Measurements from ENCODE around the gene KLF3.

KLF3 gene

DNA sequence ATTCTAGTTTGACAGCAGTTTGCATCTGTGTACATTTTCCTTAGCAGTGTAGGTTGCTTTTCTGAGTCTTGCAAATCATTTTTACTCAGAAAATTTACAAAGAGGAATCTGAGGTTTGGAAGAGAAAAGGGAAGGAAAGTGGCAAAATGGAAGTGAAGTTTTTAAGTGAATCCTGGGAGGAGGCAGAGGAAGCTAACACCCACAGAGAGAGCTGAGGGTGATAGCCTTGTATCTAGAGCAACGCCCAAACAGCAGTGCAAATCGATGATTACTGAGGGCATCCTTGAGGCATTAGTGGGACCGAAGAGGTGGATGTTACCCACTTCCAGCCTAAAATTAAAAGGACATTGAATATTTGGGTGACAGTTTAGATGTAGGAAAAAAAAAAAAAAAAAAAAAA lies 31.8 kb downstream of the KLF3 start:
- H3K4me3 ChIP-seq (ENCODE audit: low read length): no peak overlapping the region
- DNase-seq (ENCODE audit: low read depth, low spot score): no peak
- no peaks in the 10 kb centered on the region for H3K27me3 ChIP-seq (ENCODE audit: control insufficient read depth, insufficient read depth, low read length)
- no peak overlapping the region for H3K27ac ChIP-seq (ENCODE audit: low read length)
- no peaks in the 10 kb centered on the region for H3K9me3 ChIP-seq (ENCODE audit: control insufficient read depth, insufficient read depth, low read length)
- WGBS (ENCODE audit: insufficient coverage, insufficient read length): no CpG with 5 or more reads among the region's 3 CpGs
- no peaks in the 10 kb centered on the region for H3K4me1 ChIP-seq (ENCODE audit: control insufficient read depth, insufficient read depth, low read length)
- H3K36me3 ChIP-seq (ENCODE audit: control insufficient read depth, insufficient read depth, low read length): peaks cover 4% of the 10 kb centered on the region; the same call in 1 of the 2 replicates

DNA sequence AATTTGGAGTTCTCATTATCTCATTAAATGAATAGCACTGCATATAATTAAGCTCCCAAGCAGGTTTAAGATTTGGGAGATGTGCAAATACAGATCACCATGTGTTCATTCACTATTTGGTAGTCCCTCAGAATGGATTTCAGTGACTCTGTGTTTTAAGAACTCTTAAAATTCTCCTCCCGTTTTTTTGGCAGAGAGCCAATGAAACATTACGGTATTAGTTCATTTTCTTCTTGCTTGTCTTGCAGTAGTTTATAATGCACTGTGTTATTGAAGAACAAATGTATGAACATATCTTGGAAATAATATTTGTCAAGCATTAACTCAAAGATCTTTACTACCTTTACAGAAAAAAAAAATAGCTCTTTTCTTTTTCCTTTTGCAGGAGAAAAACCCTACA lies 32.7 kb downstream of the KLF3 start:
- peaks cover 4% of the 10 kb centered on the region; the same call in 1 of the 2 replicates for H3K36me3 ChIP-seq (ENCODE audit: control insufficient read depth, insufficient read depth, low read length)
- H3K4me3 ChIP-seq (ENCODE audit: low read length): no peak overlapping the region
- H3K27me3 ChIP-seq (ENCODE audit: control insufficient read depth, insufficient read depth, low read length): no peaks in the 10 kb centered on the region
- no peaks in the 10 kb centered on the region for H3K9me3 ChIP-seq (ENCODE audit: control insufficient read depth, insufficient read depth, low read length)
- no peak for DNase-seq (ENCODE audit: low read depth, low spot score)
- no CpG with 5 or more reads among the region's 2 CpGs for WGBS (ENCODE audit: insufficient coverage, insufficient read length)
- H3K4me1 ChIP-seq (ENCODE audit: control insufficient read depth, insufficient read depth, low read length): no peaks in the 10 kb centered on the region
- no peak overlapping the region for H3K27ac ChIP-seq (ENCODE audit: low read length)

DNA sequence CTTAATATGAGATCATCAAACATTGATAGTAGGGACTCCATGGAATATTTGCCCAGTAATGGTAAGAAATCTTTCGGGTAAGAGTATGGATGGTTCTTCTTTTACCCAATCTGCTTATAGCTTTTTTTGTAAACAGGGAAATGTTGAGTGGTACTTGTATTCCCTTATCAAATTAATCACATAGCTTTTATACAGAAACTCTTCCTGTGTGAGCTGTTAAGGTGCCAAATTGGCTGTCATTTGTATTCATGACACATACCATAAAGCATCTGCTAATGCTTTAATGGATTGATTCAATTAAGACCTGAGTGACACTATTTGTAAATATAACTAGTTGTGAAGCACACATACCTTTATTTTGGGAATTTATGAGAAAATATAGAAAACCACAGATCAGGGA lies 34.2 kb downstream of the KLF3 start:
- H3K9me3 ChIP-seq (ENCODE audit: control insufficient read depth, insufficient read depth, low read length): no peaks in the 10 kb centered on the region
- H3K27ac ChIP-seq (ENCODE audit: low read length): no peak overlapping the region
- no peak for DNase-seq (ENCODE audit: low read depth, low spot score)
- WGBS (ENCODE audit: insufficient coverage, insufficient read length): no CpG with 5 or more reads among the region's 1 CpG
- peaks cover 4% of the 10 kb centered on the region; the same call in 1 of the 2 replicates for H3K36me3 ChIP-seq (ENCODE audit: control insufficient read depth, insufficient read depth, low read length)
- no peak overlapping the region for H3K4me3 ChIP-seq (ENCODE audit: low read length)
- no peaks in the 10 kb centered on the region for H3K4me1 ChIP-seq (ENCODE audit: control insufficient read depth, insufficient read depth, low read length)
- no peaks in the 10 kb centered on the region for H3K27me3 ChIP-seq (ENCODE audit: control insufficient read depth, insufficient read depth, low read length)

DNA sequence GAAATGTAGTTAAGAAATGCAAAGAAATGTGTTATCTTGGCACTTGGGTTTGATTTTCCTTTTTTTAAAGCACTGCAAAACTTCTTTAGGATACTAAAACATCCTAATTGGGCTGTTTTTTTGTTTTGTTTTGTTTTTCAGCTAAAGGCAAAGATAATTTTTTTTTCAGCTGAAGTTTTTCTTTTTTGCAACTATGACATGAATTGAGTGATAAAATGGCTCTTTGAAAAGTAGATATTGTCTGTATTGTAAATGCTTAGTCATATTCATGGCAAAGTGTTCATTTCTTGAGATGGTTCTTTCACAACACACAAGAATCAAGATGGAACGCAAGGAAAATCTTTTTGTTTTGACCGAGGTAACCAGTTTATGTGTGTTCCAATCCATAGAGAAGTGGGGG lies 35.1 kb downstream of the KLF3 start:
- no peak for DNase-seq (ENCODE audit: low read depth, low spot score)
- H3K9me3 ChIP-seq (ENCODE audit: control insufficient read depth, insufficient read depth, low read length): no peaks in the 10 kb centered on the region
- no CpG with 5 or more reads among the region's 2 CpGs for WGBS (ENCODE audit: insufficient coverage, insufficient read length)

DNA sequence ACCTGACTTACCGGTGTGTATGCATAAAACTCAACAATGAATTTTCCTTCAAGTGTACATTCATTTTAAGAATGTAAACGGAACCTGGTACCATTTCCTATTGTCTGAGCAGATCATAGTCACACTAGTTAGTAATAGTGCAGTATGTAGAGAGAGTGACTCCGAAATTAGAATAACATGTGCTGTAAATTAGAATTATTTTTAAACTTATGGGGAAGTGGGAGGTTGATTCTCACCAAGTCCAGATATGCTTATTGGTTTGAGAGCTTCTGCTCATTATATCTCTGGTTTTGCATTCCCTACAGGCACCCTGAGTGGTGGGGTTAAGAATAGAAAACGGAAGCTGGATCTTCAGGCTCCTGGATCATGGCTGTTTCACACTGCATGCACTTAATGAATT lies 39.6 kb downstream of the KLF3 start:
- H3K36me3 ChIP-seq (ENCODE audit: control insufficient read depth, insufficient read depth, low read length): no peaks in the 10 kb centered on the region
- no peaks in the 10 kb centered on the region for H3K9me3 ChIP-seq (ENCODE audit: control insufficient read depth, insufficient read depth, low read length)
- no CpG with 5 or more reads among the region's 4 CpGs for WGBS (ENCODE audit: insufficient coverage, insufficient read length)
- H3K27ac ChIP-seq (ENCODE audit: low read length): no peak overlapping the region
- no peak for DNase-seq (ENCODE audit: low read depth, low spot score)
- H3K4me1 ChIP-seq (ENCODE audit: control insufficient read depth, insufficient read depth, low read length): no peaks in the 10 kb centered on the region
- no peaks in the 10 kb centered on the region for H3K27me3 ChIP-seq (ENCODE audit: control insufficient read depth, insufficient read depth, low read length)
- no peak overlapping the region for H3K4me3 ChIP-seq (ENCODE audit: low read length)

More for the DNA sequence above, 35.1 kb downstream of the KLF3 start:
- Histone ChIP-seq H3K4me3 (ENCODE audit: low read length) (no peak overlapping the region), H3K27ac (ENCODE audit: low read length) (no peak overlapping the region), H3K27me3 (ENCODE audit: control insufficient read depth, insufficient read depth, low read length) (no peaks in the 10 kb centered on the region), H3K4me1 (ENCODE audit: control insufficient read depth, insufficient read depth, low read length) (no peaks in the 10 kb centered on the region), H3K36me3 (ENCODE audit: control insufficient read depth, insufficient read depth, low read length) (peaks cover 4% of the 10 kb centered on the region; the same call in 1 of the 2 replicates)

DNA sequence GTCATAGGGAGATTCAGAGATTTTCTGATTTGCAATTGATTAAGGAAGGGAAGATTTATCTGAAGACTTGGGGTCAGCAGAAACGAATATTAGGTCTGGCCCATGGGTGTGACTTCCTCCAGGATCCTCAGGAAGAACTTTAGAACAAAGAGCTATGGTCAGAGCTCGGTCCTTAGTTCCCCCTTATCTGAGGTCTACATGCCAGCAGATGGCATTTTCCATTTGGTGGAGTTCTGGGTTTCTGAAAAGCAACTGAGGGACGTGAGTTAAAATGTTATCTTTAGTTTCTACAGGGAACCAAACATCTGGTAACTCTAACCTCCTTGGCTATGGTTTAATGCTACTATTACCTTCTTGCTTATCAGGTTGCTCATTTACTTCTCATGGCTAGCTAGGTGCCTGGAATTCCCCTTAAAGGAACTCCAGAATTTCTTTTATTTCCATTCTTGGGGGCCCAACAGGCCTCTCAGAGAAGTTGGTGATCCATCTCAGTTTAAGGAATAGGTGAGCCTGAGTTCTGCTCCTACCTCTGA lies 40.7 kb downstream of the KLF3 start:
- Histone ChIP-seq H3K4me1 (ENCODE audit: control insufficient read depth, insufficient read depth, low read length) (no peaks in the 10 kb centered on the region), H3K4me3 (ENCODE audit: low read length) (no peak overlapping the region), H3K27me3 (ENCODE audit: control insufficient read depth, insufficient read depth, low read length) (no peaks in the 10 kb centered on the region), H3K36me3 (ENCODE audit: control insufficient read depth, insufficient read depth, low read length) (no peaks in the 10 kb centered on the region), H3K9me3 (ENCODE audit: control insufficient read depth, insufficient read depth, low read length) (no peaks in the 10 kb centered on the region), H3K27ac (ENCODE audit: low read length) (no peak overlapping the region)
- WGBS (ENCODE audit: insufficient coverage, insufficient read length): no CpG with 5 or more reads among the region's 3 CpGs
- no peak for DNase-seq (ENCODE audit: low read depth, low spot score)

DNA sequence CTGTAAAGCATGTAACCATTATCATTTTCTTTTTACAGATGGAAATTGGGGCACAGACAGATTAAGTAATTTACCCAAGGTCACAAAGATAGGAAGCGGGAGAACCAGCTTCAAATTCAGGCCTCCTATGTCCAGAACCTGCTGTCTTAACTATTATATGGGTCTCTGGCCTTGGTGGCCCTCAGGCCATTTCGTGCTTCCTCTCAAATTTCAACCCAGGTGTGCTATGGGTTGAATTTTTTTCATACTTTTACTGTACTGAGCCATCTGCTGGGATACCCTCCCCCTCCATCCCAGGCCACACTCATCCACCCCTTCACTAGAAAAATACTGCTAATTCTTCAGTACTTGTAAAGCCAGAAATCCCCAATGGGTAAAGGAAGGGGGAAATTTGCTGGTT lies 42.3 kb downstream of the KLF3 start:
- Histone ChIP-seq H3K9me3 (ENCODE audit: control insufficient read depth, insufficient read depth, low read length) (no peaks in the 10 kb centered on the region), H3K27ac (ENCODE audit: low read length) (no peak overlapping the region), H3K36me3 (ENCODE audit: control insufficient read depth, insufficient read depth, low read length) (no peaks in the 10 kb centered on the region), H3K4me1 (ENCODE audit: control insufficient read depth, insufficient read depth, low read length) (no peaks in the 10 kb centered on the region), H3K27me3 (ENCODE audit: control insufficient read depth, insufficient read depth, low read length) (no peaks in the 10 kb centered on the region), H3K4me3 (ENCODE audit: low read length) (no peak overlapping the region)
- no CpG with 5 or more reads among the region's 2 CpGs for WGBS (ENCODE audit: insufficient coverage, insufficient read length)
- DNase-seq (ENCODE audit: low read depth, low spot score): no peak

DNA sequence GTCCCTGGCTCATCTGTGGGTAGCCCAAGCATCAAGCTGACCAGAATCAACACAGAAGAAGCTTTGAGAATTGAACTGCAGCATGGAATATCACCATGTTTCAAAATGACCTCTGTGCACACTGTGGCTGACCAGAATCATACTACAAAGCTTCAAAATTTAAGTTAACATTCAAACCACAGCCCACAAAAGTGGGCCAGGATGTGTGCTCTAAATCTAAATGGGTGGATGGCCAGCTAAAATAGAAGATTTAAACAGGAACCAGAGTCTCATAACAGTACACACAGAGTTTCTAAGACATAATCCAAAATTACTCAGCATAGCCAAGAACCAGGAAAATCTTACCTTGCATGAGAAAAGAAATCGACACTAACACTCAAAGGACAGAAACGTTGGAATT lies 46.1 kb downstream of the KLF3 start:
- no peaks in the 10 kb centered on the region for H3K9me3 ChIP-seq (ENCODE audit: control insufficient read depth, insufficient read depth, low read length)
- no peaks in the 10 kb centered on the region for H3K27me3 ChIP-seq (ENCODE audit: control insufficient read depth, insufficient read depth, low read length)
- no peaks in the 10 kb centered on the region for H3K36me3 ChIP-seq (ENCODE audit: control insufficient read depth, insufficient read depth, low read length)
- H3K4me3 ChIP-seq (ENCODE audit: low read length): no peak overlapping the region
- no peaks in the 10 kb centered on the region for H3K4me1 ChIP-seq (ENCODE audit: control insufficient read depth, insufficient read depth, low read length)
- no peak for DNase-seq (ENCODE audit: low read depth, low spot score)
- no CpG with 5 or more reads among the region's 2 CpGs for WGBS (ENCODE audit: insufficient coverage, insufficient read length)
- H3K27ac ChIP-seq (ENCODE audit: low read length): no peak overlapping the region

DNA sequence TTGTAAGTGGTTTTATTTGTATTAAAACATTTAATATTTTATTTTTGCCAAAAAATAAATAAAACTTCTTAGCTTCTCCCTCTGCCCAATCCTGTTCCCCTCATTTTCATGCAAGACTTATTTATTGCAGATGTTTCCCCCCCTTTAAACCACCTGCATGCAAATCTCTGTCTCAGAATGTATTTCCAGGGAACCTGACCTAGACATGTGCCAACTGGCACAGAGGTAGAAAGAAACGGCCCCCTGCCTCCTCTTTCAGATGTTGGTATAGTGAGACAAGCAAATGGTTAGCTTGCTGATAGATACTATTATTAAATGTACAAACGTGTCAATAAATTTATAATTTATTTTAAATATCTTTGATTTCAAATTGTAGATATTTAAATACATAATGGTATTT lies 47.1 kb downstream of the KLF3 start:
- WGBS (ENCODE audit: insufficient coverage, insufficient read length): no CpG with 5 or more reads among the region's 2 CpGs
- H3K9me3 ChIP-seq (ENCODE audit: control insufficient read depth, insufficient read depth, low read length): no peaks in the 10 kb centered on the region
- H3K4me1 ChIP-seq (ENCODE audit: control insufficient read depth, insufficient read depth, low read length): no peaks in the 10 kb centered on the region
- no peak overlapping the region for H3K4me3 ChIP-seq (ENCODE audit: low read length)
- H3K36me3 ChIP-seq (ENCODE audit: control insufficient read depth, insufficient read depth, low read length): no peaks in the 10 kb centered on the region
- no peak overlapping the region for H3K27ac ChIP-seq (ENCODE audit: low read length)
- no peak for DNase-seq (ENCODE audit: low read depth, low spot score)
- no peaks in the 10 kb centered on the region for H3K27me3 ChIP-seq (ENCODE audit: control insufficient read depth, insufficient read depth, low read length)

DNA sequence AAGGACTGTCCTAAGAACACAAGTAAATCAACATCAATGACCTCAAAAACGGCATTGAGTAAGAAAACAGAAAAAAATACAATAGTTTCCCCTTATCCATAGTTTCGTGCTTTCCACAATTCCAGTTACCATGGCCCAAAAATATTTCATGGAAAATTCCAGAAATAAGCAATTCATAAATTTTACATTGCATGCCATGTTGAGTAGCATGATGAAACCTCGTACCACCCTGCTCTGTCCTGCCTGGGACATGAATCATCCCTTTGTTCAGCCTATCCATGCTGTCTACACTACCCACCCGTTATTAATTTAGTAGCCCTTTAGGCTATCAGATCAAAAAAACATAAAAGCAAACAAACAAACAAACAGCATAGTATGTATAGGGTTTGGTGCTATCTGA lies 51.1 kb downstream of the KLF3 start:
- Histone ChIP-seq H3K27me3 (ENCODE audit: control insufficient read depth, insufficient read depth, low read length) (no peaks in the 10 kb centered on the region), H3K4me1 (ENCODE audit: control insufficient read depth, insufficient read depth, low read length) (no peaks in the 10 kb centered on the region), H3K9me3 (ENCODE audit: control insufficient read depth, insufficient read depth, low read length) (no peaks in the 10 kb centered on the region), H3K27ac (ENCODE audit: low read length) (no peak overlapping the region), H3K4me3 (ENCODE audit: low read length) (no peak overlapping the region), H3K36me3 (ENCODE audit: control insufficient read depth, insufficient read depth, low read length) (no peaks in the 10 kb centered on the region)
- WGBS (ENCODE audit: insufficient coverage, insufficient read length): no CpG with 5 or more reads among the region's 4 CpGs
- no peak for DNase-seq (ENCODE audit: low read depth, low spot score)

DNA sequence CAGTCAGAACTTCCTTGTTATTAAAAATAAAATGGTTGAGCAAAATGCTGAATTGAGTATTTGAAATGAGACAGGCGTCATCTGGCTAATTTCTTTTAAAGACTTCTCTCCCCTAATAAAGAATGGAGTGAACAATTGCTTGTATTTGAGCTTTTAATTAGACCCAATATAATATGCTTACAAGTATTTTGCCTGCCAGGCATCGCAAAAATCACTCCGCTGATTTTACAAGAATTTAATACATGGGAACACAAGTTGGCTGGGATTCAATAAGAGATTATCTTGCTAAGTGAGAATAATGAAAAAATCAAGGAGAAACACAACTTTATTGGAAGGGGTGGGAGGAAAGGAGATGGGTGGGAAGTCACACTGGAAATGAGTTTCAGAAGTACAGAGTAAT lies 52.3 kb downstream of the KLF3 start:
- H3K27ac ChIP-seq (ENCODE audit: low read length): no peak overlapping the region
- no CpG with 5 or more reads among the region's 3 CpGs for WGBS (ENCODE audit: insufficient coverage, insufficient read length)
- DNase-seq (ENCODE audit: low read depth, low spot score): no peak

More for the DNA sequence above, 52.3 kb downstream of the KLF3 start:
- H3K4me3 ChIP-seq (ENCODE audit: low read length): no peak overlapping the region
- H3K4me1 ChIP-seq (ENCODE audit: control insufficient read depth, insufficient read depth, low read length): no peaks in the 10 kb centered on the region
- no peaks in the 10 kb centered on the region for H3K36me3 ChIP-seq (ENCODE audit: control insufficient read depth, insufficient read depth, low read length)
- no peaks in the 10 kb centered on the region for H3K27me3 ChIP-seq (ENCODE audit: control insufficient read depth, insufficient read depth, low read length)
- H3K9me3 ChIP-seq (ENCODE audit: control insufficient read depth, insufficient read depth, low read length): no peaks in the 10 kb centered on the region

All from iPS DF 6.9 (cell line).